HL-60 (cell line): ENCODE measurements around the gene NOS3.

Experiments
- DNase-seq, 2 experiments: peaks; one replicate each; pipeline ENCODE4 v3.0.0-alpha.2; 2010 to 2020; ENCODE audit warnings: low read depth in 1 of 2, low spot score in 1 of 2
- H3K27ac ChIP-seq: fragments of 250-450 bp; sonication (Bioruptor Pico); replicated peaks from 2 replicates; pipeline ENCODE4 v1.5.1; 2020; ENCODE audit warnings: mild to moderate bottlenecking, moderate library complexity
- H3K27me3 ChIP-seq: fragments of 250-450 bp; sonication (Bioruptor Pico); 2 replicates; pipeline ENCODE4 v1.5.1; 2021; ENCODE audit warnings: mild to moderate bottlenecking, moderate library complexity; ENCODE audit not compliant: insufficient read depth, poor library complexity, severe bottlenecking
- H3K4me3 ChIP-seq: replicated peaks from 2 replicates; pipeline ENCODE4 v1.5.1; 2011; ENCODE audit warnings: mild to moderate bottlenecking, control low read depth, low read length; ENCODE audit not compliant: insufficient read depth
- GABPA ChIP-seq: IDR thresholded peaks from 2 replicates; pipeline ENCODE4 v1.6.1; 2012; ENCODE audit warnings: low read depth
- POLR2AphosphoS5 ChIP-seq: IDR thresholded peaks from 2 replicates; pipeline ENCODE4 v1.6.1; 2012; ENCODE audit warnings: low read depth
- REST ChIP-seq: IDR thresholded peaks from 2 replicates; pipeline ENCODE4 v1.6.1; 2012; ENCODE audit warnings: low read depth; ENCODE audit not compliant: insufficient replicate concordance
- SPI1 ChIP-seq: IDR thresholded peaks from 2 replicates; pipeline ENCODE4 v1.6.1; 2012; ENCODE audit warnings: low read depth, mild to moderate bottlenecking, borderline replicate concordance
- TF ChIP-seq, protein P1 (sequence below): IDR thresholded peaks from one replicate; pipeline ENCODE4 v1.5.1; 2011; ENCODE audit warnings: low read length, control low read depth, inconsistent platforms; ENCODE audit not compliant: insufficient read depth

The NOS3 gene

GRCh38 chr7:150947241-150947745 lies 43.5 kb upstream of the NOS3 start:
- no peak overlapping the region for H3K4me3 ChIP-seq
- TF ChIP-seq POLR2AphosphoS5 = no peak
- TF ChIP-seq, protein P1, sequence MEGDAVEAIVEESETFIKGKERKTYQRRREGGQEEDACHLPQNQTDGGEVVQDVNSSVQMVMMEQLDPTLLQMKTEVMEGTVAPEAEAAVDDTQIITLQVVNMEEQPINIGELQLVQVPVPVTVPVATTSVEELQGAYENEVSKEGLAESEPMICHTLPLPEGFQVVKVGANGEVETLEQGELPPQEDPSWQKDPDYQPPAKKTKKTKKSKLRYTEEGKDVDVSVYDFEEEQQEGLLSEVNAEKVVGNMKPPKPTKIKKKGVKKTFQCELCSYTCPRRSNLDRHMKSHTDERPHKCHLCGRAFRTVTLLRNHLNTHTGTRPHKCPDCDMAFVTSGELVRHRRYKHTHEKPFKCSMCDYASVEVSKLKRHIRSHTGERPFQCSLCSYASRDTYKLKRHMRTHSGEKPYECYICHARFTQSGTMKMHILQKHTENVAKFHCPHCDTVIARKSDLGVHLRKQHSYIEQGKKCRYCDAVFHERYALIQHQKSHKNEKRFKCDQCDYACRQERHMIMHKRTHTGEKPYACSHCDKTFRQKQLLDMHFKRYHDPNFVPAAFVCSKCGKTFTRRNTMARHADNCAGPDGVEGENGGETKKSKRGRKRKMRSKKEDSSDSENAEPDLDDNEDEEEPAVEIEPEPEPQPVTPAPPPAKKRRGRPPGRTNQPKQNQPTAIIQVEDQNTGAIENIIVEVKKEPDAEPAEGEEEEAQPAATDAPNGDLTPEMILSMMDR = no peak
- no peak for DNase-seq

DNA sequence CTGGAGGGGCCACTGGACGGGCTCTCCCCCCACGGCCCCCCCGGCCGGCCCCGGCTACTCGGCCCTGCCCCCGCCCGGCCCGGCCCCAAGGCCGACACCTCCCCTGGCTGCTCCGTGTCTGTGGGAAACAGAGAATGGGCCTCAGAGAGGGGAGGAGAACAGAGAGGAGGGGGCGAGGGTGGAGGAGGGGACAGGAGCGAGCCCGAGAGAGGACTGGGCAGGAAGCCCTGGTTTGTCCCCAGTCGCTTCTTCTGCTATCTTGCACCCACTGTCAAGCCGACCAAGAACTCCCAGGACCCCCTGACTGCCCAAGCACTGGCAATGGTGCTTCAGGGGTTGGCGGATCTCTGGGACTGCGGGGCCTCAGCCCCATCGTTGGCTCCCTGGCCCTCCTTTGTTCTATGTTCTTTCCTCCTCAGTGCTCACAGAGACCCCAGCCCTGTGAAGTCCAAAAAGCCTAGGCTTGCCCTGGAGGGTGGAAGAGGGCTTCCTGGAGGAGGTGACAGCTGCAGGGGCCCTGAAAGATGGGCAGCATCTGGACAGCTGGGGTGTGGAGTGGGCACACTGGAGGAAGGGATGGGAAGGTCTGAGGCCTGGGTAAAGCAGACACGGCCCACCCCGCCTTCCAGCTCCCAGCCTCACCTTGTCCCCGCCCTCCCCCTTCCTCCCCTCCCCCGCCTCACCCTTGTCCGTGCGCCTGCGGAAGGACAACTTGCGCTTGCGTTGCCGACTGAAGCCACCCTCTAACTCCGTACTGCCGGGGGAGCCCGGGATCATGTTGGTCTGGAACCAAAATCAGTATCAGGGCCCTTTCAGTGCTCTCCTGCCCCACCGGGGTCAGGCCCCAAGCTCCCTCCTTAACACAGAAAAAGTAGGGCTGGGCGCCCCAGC lies 42.8 kb upstream of the NOS3 start:
- DNase-seq = no peak
- TF ChIP-seq REST (no peak), POLR2AphosphoS5 (no peak), GABPA (no peak), SPI1 (no peak)
- TF ChIP-seq, protein P1 = no peak
- Histone ChIP-seq H3K27me3 (no peaks in the 10 kb centered on the region), H3K4me3 (no peak overlapping the region), H3K27ac (no peak overlapping the region)

More at GRCh38 chr7:150947241-150947745, 43.5 kb upstream of the NOS3 start:
- no peak overlapping the region for H3K27ac ChIP-seq
- H3K27me3 ChIP-seq = no peaks in the 10 kb centered on the region

GRCh38 chr7:150948791-150949251 lies 42.0 kb upstream of the NOS3 start:
- no peaks in the 10 kb centered on the region for H3K27me3 ChIP-seq
- H3K27ac ChIP-seq = no peak overlapping the region
- H3K4me3 ChIP-seq = no peak overlapping the region
- DNase-seq = no peak
- no peak for TF ChIP-seq POLR2AphosphoS5

GRCh38 chr7:150949564-150949963 lies 41.3 kb upstream of the NOS3 start:
- no peak for TF ChIP-seq SPI1
- TF ChIP-seq REST = no peak
- TF ChIP-seq, protein P1 = no peak
- no peak for TF ChIP-seq GABPA
- no peak for TF ChIP-seq POLR2AphosphoS5
- Histone ChIP-seq H3K27ac (no peak overlapping the region), H3K27me3 (no peaks in the 10 kb centered on the region), H3K4me3 (no peak overlapping the region)
- no peak for DNase-seq
